H9 (cell line): ENCODE measurements around the gene SNPH. TPM values are rescaled to one million over a fixed set of nuclear protein-coding genes. Genes with fewer than 3 reads are reported as not detected.

Experiments used
- DNase-seq: peaks from one replicate; pipeline ENCODE4 v3.0.0-alpha.2; 2017
- H2AFZ ChIP-seq: one replicate; pipeline ENCODE4 v1.6.1; 2013; ENCODE audit warnings: mild to moderate bottlenecking, low read length, control low read depth, moderate library complexity
- H2AK5ac ChIP-seq: 2 replicates; pipeline ENCODE4 v1.6.1; 2013; ENCODE audit warnings: low read length, control low read depth, mixed read lengths; ENCODE audit not compliant: insufficient read length
- H2BK120ac ChIP-seq: one replicate; pipeline ENCODE4 v1.6.1; 2013; ENCODE audit warnings: low read depth, mild to moderate bottlenecking, low read length, control low read depth, inconsistent platforms; ENCODE audit not compliant: poor library complexity, severe bottlenecking
- H2BK12ac ChIP-seq: 2 replicates; pipeline ENCODE4 v1.6.1; 2013; ENCODE audit warnings: low read length, control low read depth, mixed read lengths, low read depth; ENCODE audit not compliant: insufficient read length
- H2BK15ac ChIP-seq: 2 replicates; pipeline ENCODE4 v1.6.1; 2013; ENCODE audit warnings: low read depth, low read length, control low read depth
- H2BK20ac ChIP-seq: one replicate; pipeline ENCODE4 v1.6.1; 2013; ENCODE audit warnings: low read depth, mild to moderate bottlenecking, low read length, control low read depth, inconsistent platforms; ENCODE audit not compliant: poor library complexity, severe bottlenecking
- H2BK5ac ChIP-seq: 2 replicates; pipeline ENCODE4 v1.6.1; 2013; ENCODE audit warnings: low read length, control low read depth, mixed read lengths; ENCODE audit not compliant: insufficient read length
- H3K14ac ChIP-seq: 2 replicates; pipeline ENCODE4 v1.6.1; 2013; ENCODE audit warnings: low read length, control low read depth; ENCODE audit not compliant: insufficient read depth
- H3K18ac ChIP-seq: 2 replicates; pipeline ENCODE4 v1.6.1; 2013; ENCODE audit warnings: low read depth, mild to moderate bottlenecking, mixed read lengths, low read length, control low read depth; ENCODE audit not compliant: insufficient read length
- H3K23ac ChIP-seq: 2 replicates; pipeline ENCODE4 v1.6.1; 2013; ENCODE audit warnings: low read length, control low read depth, mixed read lengths, low read depth; ENCODE audit not compliant: insufficient read length
- H3K23me2 ChIP-seq: 2 replicates; pipeline ENCODE4 v1.6.1; 2013; ENCODE audit warnings: low read depth, mild to moderate bottlenecking, mixed read lengths, low read length, control low read depth; ENCODE audit not compliant: insufficient read length, poor library complexity, severe bottlenecking
- H3K27ac ChIP-seq: 2 replicates; pipeline ENCODE4 v1.5.1; 2013; ENCODE audit warnings: low read length, control low read depth, mixed read lengths, low read depth; ENCODE audit not compliant: insufficient read length
- H3K27me3 ChIP-seq: 2 replicates; pipeline ENCODE4 v1.6.1; 2013; ENCODE audit warnings: low read length, control low read depth, inconsistent platforms; ENCODE audit not compliant: insufficient read depth
- H3K4ac ChIP-seq: 2 replicates; pipeline ENCODE4 v1.6.1; 2013; ENCODE audit warnings: low read depth, mild to moderate bottlenecking, control low read depth, inconsistent platforms, low read length, moderate library complexity
- H3K4me1 ChIP-seq: 2 replicates; pipeline ENCODE4 v1.6.1; 2013; ENCODE audit warnings: low read length, control low read depth, inconsistent platforms; ENCODE audit not compliant: insufficient read depth
- H3K4me2 ChIP-seq: 2 replicates; pipeline ENCODE4 v1.6.1; 2013; ENCODE audit warnings: low read length, control low read depth, mixed read lengths; ENCODE audit not compliant: insufficient read length, insufficient read depth
- H3K56ac ChIP-seq: 2 replicates; pipeline ENCODE4 v1.6.1; 2013; ENCODE audit warnings: low read depth, mild to moderate bottlenecking, mixed read lengths, low read length, control low read depth; ENCODE audit not compliant: insufficient read length
- H3K79me1 ChIP-seq: 2 replicates; pipeline ENCODE4 v1.6.1; 2013; ENCODE audit warnings: low read depth, mild to moderate bottlenecking, moderate library complexity, low read length, control low read depth, inconsistent platforms; ENCODE audit not compliant: insufficient read depth, poor library complexity, severe bottlenecking
- H3K79me2 ChIP-seq: 2 replicates; pipeline ENCODE4 v1.6.1; 2013; ENCODE audit warnings: low read length, control low read depth, inconsistent platforms; ENCODE audit not compliant: insufficient read depth
- H3K9ac ChIP-seq: 2 replicates; pipeline ENCODE4 v1.6.1; 2013; ENCODE audit warnings: low read length, control low read depth, mixed read lengths; ENCODE audit not compliant: insufficient read length; ENCODE audit errors: extremely low read depth
- H3K9me3 ChIP-seq: one replicate; pipeline ENCODE4 v1.6.1; 2013; ENCODE audit warnings: low read depth, low read length, inconsistent platforms; ENCODE audit not compliant: control insufficient read depth
- H3T11ph ChIP-seq: one replicate; pipeline ENCODE4 v1.6.1; 2013; ENCODE audit warnings: mild to moderate bottlenecking, low read length, control low read depth, inconsistent platforms
- H4K20me1 ChIP-seq: one replicate; pipeline ENCODE4 v1.6.1; 2013; ENCODE audit not compliant: control insufficient read depth, insufficient read length, insufficient read depth
- H4K5ac ChIP-seq: 2 replicates; pipeline ENCODE4 v1.6.1; 2013; ENCODE audit warnings: low read depth, mild to moderate bottlenecking, mixed read lengths, low read length, control low read depth; ENCODE audit not compliant: insufficient read length
- H4K8ac ChIP-seq: replicated peaks from 2 replicates; pipeline ENCODE4 v1.6.1; 2013; ENCODE audit warnings: low read length, control low read depth, mixed read lengths, low read depth; ENCODE audit not compliant: insufficient read length
- H4K91ac ChIP-seq: 2 replicates; pipeline ENCODE4 v1.6.1; 2013; ENCODE audit warnings: low read depth, mild to moderate bottlenecking, moderate library complexity, mixed read lengths, low read length, control low read depth; ENCODE audit not compliant: insufficient read length
- H3K27ac Mint-ChIP-seq, 3 experiments: 2 replicates in 2 of 3; 3 replicates in 1 of 3; pipeline ENCODE4 v1.8.0; 2020 to 2021; ENCODE audit warnings: mixed read lengths in 3 of 3, mild to moderate bottlenecking in 1 of 3, moderate library complexity in 1 of 3
- H3K27me3 Mint-ChIP-seq: 2 replicates; pipeline ENCODE4 v1.8.0; 2021; ENCODE audit warnings: low read depth, mild to moderate bottlenecking, moderate library complexity, mixed read lengths
- H3K36me3 Mint-ChIP-seq, 3 experiments: 2 replicates in 2 of 3; 3 replicates in 1 of 3; pipeline ENCODE4 v1.8.0; 2020 to 2021; ENCODE audit warnings: low read depth in 3 of 3, mixed read lengths in 3 of 3; ENCODE audit not compliant: insufficient read depth in 1 of 3
- H3K4me1 Mint-ChIP-seq, 2 experiments: 2 replicates each; pipeline ENCODE4 v1.8.0; 2020; ENCODE audit warnings: mixed read lengths in 2 of 2
- H3K4me3 Mint-ChIP-seq, 2 experiments: 2 replicates in 1 of 2; 3 replicates in 1 of 2; pipeline ENCODE4 v1.8.0; 2020 to 2021; ENCODE audit warnings: mild to moderate bottlenecking in 2 of 2, mixed read lengths in 2 of 2, moderate library complexity in 1 of 2
- H3K9me3 Mint-ChIP-seq, 2 experiments: 2 replicates in 1 of 2; 3 replicates in 1 of 2; pipeline ENCODE4 v1.8.0; 2020; ENCODE audit warnings: mild to moderate bottlenecking in 2 of 2, mixed read lengths in 2 of 2, moderate library complexity in 1 of 2
- WGBS: extraction: QIAGEN DNeasy Blood & Tissue Kit; methylation state at CpG from one replicate; pipeline ENCODE4 v1.1.7; 2013; ENCODE audit warnings: missing lambda C conversion rate, low lambda C conversion rate, mixed read lengths; ENCODE audit not compliant: insufficient read length; ENCODE audit errors: extremely low coverage; 5-methylcytosine and 5-hydroxymethylcytosine counted together
- total RNA-seq: library from RNA; stranded (reverse); gene quantifications from 2 replicates; pipeline ENCODE4 v1.2.1, GENCODE V29; 2021
- TF ChIP-seq, protein P1 (sequence below): fragments of 200-600 bp; sonication (generic); conservative IDR thresholded peaks from 3 replicates; pipeline ENCODE4 v1.8.0; 2021; ENCODE audit warnings: antibody characterized with exemption, mild to moderate bottlenecking

Gene SNPH
- total RNA-seq, 1 experiment from 2014 or later, result 1.8 TPM

GRCh38 chr20:1327241-1327653 is 61.2 kb downstream of the SNPH start:
- no peak overlapping the region for H3T11ph ChIP-seq
- no peak overlapping the region for H3K56ac ChIP-seq
- peaks cover 6% of the 10 kb centered on the region; the same call in 1 of the 2 replicates for H3K79me2 ChIP-seq
- Mint-ChIP-seq H3K4me3 (no peak overlapping the region; a peak in 2 of 5 replicates), H3K9me3 (no peaks in the 10 kb centered on the region), H3K27ac (no peak overlapping the region), H3K36me3 (peaks cover 9 to 13% (median 12%) of the 10 kb centered on the region in 3 experiments; a peak in 6 of 7 replicates), H3K27me3 (peaks cover under 1% of the 10 kb centered on the region; the same call in 1 of the 2 replicates), H3K4me1 (peaks cover 4 to 11% of the 10 kb centered on the region in 2 experiments; a peak in 3 of 4 replicates)
- no peak overlapping the region for H3K18ac ChIP-seq
- TF ChIP-seq, protein P1, sequence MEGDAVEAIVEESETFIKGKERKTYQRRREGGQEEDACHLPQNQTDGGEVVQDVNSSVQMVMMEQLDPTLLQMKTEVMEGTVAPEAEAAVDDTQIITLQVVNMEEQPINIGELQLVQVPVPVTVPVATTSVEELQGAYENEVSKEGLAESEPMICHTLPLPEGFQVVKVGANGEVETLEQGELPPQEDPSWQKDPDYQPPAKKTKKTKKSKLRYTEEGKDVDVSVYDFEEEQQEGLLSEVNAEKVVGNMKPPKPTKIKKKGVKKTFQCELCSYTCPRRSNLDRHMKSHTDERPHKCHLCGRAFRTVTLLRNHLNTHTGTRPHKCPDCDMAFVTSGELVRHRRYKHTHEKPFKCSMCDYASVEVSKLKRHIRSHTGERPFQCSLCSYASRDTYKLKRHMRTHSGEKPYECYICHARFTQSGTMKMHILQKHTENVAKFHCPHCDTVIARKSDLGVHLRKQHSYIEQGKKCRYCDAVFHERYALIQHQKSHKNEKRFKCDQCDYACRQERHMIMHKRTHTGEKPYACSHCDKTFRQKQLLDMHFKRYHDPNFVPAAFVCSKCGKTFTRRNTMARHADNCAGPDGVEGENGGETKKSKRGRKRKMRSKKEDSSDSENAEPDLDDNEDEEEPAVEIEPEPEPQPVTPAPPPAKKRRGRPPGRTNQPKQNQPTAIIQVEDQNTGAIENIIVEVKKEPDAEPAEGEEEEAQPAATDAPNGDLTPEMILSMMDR, result no peak
- peak; percentile 25 for DNase-seq
- H2BK20ac ChIP-seq, result no peak overlapping the region
- H4K20me1 ChIP-seq, result peaks cover 2% of the 10 kb centered on the region
- H3K23me2 ChIP-seq, result peaks cover 9% of the 10 kb centered on the region
- H4K91ac ChIP-seq, result no peak overlapping the region
- 0 out of 2 replicates have a peak, but pooled peaks cover 4% of the 10 kb centered on the region for H3K4me1 ChIP-seq
- peaks cover 15% of the 10 kb centered on the region for H3K79me1 ChIP-seq
- no peak overlapping the region for H2BK120ac ChIP-seq
- no peak overlapping the region for H2BK15ac ChIP-seq
- H3K9me3 ChIP-seq, result no peaks in the 10 kb centered on the region
- no peak overlapping the region for H2AFZ ChIP-seq
- no peak overlapping the region for H4K5ac ChIP-seq
- no peak overlapping the region for H2AK5ac ChIP-seq
- no peak overlapping the region for H2BK5ac ChIP-seq
- no peak overlapping the region for H3K14ac ChIP-seq
- H4K8ac ChIP-seq, result no peak overlapping the region
- no peak overlapping the region for H3K27ac ChIP-seq
- no peaks in the 10 kb centered on the region for H3K27me3 ChIP-seq
- H3K23ac ChIP-seq, result no peak overlapping the region
- no peak overlapping the region for H3K4ac ChIP-seq
- H3K9ac ChIP-seq, result no peak overlapping the region
- no CpG with 5 or more reads among the region's 8 CpGs for WGBS
- H2BK12ac ChIP-seq, result no peak overlapping the region
- no peak overlapping the region for H3K4me2 ChIP-seq
